GM19397 (cell line): Measurements from ENCODE around the gene DUS3L.

ENCODE experiments used
- ATAC-seq: cut with Tn5 transposase; IDR thresholded peaks from one replicate; pipeline ENCODE4 v1.9.1; 2021; ENCODE audit warnings: mild to moderate bottlenecking, moderate library complexity; ENCODE audit not compliant: unreplicated experiment

Gene DUS3L

GRCh38 chr19:5790559-5791520 lies at the start of gene DUS3L:
DUS3L (minus strand) TSS chr19:5791163; CDS start chr19:5791141, 22 bp downstream.
- peak; percentile 90 for ATAC-seq

GRCh38 chr19:5839065-5840017 lies 48.4 kb upstream of the DUS3L start, which contains the start of gene FUT6:
FUT6 (minus strand) TSS chr19:5839702; CDS start chr19:5832567, 7,135 bp downstream.
- no peak for ATAC-seq

- no peak for ATAC-seq
Measured at GRCh38 chr19:5838353-5839064, 47.5 kb upstream of the DUS3L start.

- no peak for ATAC-seq
Measured at GRCh38 chr19:5837761-5838352, 46.9 kb upstream of the DUS3L start.

- ATAC-seq: no peak
Measured at GRCh38 chr19:5832527-5833216, 41.7 kb upstream of the DUS3L start.

- ATAC-seq: no peak
Measured at GRCh38 chr19:5832061-5832460, 41.1 kb upstream of the DUS3L start.

- no peak for ATAC-seq
Measured at GRCh38 chr19:5831159-5831558, 40.2 kb upstream of the DUS3L start.

GRCh38 chr19:5829567-5830310 lies 38.8 kb upstream of the DUS3L start:
- no peak for ATAC-seq

- ATAC-seq: no peak
Measured at GRCh38 chr19:5828661-5829566, 38.0 kb upstream of the DUS3L start.

- peak; percentile 70 for ATAC-seq
Measured at GRCh38 chr19:5827891-5828660, 37.1 kb upstream of the DUS3L start.

GRCh38 chr19:5827342-5827890 lies 36.5 kb upstream of the DUS3L start:
- no peak for ATAC-seq

GRCh38 chr19:5826531-5827341 lies 35.8 kb upstream of the DUS3L start:
- ATAC-seq: no peak

- ATAC-seq: no peak
Measured at GRCh38 chr19:5825178-5825577, 34.2 kb upstream of the DUS3L start.

GRCh38 chr19:5824751-5825150 lies 33.8 kb upstream of the DUS3L start:
- no peak for ATAC-seq

GRCh38 chr19:5823579-5824281 lies 32.8 kb upstream of the DUS3L start:
- ATAC-seq: no peak
